Anterior cingulate cortex (tissue), 58 donors: ENCODE measurements around the gene VEGFD.
A peak's percentile ranks its signal among the peaks of the same experiment; 100 is the strongest.

ENCODE experiments used
- DNase-seq, 58 donors: peaks; one replicate each; lab custom pipeline; 2025; lab: John Stamatoyannopoulos, UW

VEGFD gene, protein sequence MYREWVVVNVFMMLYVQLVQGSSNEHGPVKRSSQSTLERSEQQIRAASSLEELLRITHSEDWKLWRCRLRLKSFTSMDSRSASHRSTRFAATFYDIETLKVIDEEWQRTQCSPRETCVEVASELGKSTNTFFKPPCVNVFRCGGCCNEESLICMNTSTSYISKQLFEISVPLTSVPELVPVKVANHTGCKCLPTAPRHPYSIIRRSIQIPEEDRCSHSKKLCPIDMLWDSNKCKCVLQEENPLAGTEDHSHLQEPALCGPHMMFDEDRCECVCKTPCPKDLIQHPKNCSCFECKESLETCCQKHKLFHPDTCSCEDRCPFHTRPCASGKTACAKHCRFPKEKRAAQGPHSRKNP

DNA sequence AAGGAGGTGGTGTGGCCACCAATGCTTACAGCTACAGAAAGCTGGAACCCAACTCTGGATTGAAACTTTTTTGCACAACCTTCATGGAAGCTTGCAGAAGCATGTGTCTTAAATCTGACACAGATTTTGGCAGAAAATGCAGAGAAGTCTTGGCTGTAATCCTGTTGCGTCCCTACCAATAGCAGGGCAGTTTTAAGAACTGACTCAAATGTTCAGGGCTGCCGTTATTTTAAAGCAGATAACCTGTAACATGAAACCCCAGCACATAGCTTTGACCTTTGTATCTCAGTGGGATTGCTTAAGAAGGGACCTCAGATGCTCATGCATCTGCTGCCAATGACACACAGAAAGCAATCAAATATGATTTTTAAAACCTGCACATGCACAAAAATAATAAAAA, at the start of gene VEGFD:
Gene VEGFD, minus strand, starts transcription at position 110 of the 400 bp plus-strand sequence. CDS start 467 bp downstream, outside the sequence.
- DNase-seq, result no peak

DNA sequence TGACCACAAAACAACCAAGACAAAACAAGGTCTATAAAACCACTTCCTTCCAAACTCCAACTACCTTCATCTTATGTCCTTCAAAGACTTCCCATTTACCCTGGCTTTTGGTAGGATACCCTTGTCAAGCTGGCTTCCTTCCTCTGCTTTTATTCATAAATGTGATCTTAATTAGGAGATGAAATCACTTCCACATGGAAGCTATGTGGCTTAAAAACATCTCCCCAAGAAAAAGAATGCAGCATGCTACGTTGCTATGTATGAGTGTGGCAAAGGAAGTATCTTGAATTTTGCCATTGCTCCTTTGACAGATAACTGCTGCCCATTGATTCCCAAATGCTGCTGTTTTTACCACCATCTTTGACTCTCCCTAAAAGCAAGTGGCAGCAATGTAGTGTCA, 46.4 kb upstream of the VEGFD start:
- no peak for DNase-seq

DNA sequence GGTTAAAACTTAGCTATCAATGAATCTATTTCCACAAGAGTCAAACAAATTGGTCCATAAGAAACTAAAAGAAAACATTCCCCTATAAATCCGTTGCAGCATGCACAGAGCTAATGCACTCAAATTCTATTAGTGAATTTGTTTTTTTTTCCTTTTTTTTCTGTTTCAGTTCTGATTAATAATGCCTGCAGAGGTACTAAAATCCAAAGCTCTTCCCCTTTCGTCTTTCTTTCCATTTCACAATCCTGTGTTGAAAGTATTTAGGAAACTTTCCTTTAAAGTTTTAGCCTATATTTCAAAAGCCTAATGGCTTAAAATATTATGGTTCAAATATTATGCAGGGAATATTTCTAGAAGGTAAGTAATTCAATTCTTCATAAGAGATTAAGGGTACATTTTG, 45.9 kb upstream of the VEGFD start:
- DNase-seq, result no peak

DNA sequence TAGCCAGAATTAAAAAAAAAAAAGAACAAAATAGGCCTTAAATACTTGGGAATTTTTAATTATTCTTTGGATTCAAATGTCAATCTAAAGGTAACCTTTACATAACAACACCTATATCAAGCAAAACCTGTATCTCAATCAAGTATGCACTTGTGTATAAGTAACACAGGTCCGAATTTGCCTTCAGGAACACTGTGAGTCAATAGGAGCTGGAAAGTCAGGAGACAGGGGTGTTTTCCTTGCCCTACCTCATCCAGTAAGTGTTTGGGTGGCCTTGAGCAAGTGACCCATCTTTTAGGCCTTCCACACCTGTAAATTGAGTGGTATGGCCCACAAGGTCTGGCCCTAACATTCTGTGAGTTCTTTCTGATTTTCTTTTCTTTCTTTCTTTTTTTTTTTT, 40.8 kb upstream of the VEGFD start:
- DNase-seq, result no peak

DNA sequence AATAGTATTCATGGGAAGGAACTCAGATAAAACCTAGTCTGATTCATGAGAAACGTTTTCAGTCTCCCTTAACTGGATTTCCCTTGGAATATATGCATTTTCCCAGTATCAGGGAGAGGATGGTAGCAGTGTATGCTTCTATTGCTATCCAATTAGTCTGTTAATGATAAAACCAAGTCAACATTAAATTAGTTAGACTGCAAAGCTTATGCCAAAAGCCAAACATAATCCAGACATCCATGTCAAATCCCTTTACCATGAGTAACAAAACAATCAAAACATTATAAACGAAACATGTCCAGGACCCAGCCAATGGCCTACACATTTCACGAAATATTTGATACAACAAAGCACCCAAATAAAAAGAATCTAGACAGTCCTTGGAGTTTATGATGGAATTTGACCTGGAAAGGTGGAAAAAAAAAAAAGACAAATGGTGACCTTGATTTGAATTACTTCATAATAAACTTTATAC, 34.5 kb upstream of the VEGFD start:
- DNase-seq, result no peak

DNA sequence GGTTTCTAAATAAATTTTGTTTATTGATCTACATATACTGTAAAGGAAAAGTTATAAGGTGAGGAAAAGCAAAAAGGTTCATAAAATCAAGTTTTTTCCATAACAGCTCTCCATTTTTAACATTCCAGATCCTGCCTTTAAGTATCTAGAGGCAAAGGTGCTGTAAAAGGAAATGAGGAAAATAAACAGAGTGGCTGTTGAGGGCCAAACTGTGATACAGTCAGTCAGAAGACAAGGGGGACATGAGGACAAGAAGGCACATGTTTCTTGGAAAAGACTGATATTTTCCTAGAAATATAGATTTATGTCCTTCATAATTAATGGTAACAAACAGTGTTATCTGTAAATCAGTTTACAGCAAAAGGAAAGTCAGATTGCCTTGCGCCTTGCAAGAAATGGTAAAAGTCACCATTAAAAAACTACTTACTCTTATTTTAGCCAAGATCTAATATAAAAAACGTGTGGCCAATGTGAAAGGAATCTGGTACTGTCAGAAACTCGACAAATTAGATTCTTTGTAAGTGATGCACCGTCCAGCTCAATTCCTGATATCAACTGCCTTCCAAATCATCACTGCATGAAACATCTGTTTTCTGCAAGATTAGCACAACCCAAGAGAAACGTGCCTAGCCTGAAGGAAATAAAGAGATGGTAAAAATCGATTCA, 34.0 kb upstream of the VEGFD start:
- no peak for DNase-seq

DNA sequence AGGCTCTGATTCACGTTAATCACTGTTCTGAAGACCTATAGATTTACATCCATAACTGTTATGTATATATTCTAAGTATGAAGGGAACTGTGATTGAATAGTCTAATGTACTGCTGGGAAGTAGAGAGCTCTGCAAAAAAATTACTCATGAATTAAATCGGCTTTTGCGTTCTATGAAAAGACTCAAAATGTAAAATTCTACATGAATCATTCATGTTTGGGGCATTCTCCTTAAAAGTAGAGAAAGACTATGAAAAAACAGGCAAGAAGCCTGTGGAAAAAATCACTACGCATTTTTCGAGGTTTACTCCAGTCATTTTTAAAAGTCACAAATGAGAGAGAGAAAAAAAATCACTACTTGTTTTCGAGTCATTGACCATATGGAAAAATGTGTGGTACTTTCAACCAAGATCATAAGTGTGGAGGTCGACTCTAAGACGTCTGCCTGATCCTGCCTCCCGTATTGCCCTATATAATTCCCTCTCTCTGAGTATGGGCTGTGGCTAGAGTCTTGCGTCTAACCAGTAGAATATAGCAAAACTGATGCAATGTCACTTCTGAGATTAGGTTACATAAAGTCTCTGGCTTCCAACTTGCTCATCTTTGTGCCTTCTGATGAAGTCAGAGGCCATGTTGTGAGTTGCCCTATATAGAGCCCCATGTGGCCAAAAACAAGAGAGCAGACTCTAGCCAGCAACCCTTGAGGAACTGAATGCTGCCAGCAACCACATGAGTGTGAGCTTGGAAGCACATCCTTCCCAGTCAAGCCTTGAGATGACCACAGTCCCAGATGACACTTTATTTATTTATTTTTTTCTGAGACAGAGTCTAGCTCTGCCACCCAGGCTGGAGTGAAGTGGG, 32.1 kb upstream of the VEGFD start:
- DNase-seq, result no peak

DNA sequence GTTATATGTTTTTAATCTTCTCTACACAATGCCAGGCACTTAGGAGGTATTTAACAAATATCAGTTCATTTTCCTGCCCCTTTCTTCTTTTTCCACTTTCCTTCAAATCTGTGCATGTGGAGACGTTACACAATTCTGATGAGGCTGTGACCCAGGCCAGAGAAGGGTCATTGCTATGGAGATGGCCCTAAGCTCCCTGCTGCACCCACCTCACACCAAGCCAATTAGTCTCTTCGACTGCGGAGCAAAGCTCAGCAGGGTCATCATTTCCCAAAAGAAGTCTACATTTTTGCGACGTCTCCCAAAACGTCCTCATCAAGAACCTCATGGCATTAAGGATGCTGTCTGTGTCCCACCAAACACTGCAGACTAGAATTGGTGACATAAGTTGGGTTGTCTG, 28.9 kb upstream of the VEGFD start:
- DNase-seq, result no peak

DNA sequence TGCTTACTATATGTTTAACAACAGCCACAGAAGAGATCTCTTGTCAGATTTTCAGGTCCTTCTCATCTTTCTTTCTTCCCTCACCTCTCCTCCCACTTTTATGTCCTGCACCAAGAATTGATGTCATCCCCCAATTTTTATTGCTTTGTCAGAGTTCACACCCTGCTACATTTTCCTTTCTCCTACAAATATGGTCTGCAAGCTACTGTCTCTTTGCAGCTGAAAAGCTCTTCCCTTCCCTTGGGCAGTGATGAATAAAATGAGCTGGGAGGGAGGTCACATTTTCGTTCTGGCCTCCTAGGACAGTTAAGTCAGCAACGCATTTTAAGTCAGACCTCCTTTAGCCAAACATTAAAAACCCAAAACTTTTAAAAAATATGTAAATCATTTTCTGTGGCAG, 26.7 kb upstream of the VEGFD start:
- no peak for DNase-seq

DNA sequence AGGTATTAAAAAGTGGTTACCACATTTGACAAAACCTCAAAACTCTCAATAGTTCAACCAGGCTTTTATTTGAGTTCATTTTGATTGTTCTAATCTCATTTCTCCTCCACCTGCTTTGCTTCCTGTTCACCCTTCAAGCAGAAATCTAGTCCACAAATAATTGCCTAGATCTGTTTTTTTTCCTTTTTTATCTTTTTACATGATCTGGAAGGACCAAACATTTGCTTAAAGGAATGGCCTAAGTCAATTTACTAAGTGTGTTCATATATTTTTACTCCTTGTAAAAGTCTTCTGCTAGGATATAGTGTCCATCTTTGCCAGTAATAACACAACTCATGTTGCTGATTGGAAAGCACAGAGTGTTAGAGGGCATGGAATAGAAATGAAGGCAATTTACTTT, 26.2 kb upstream of the VEGFD start:
- DNase-seq, result no peak

DNA sequence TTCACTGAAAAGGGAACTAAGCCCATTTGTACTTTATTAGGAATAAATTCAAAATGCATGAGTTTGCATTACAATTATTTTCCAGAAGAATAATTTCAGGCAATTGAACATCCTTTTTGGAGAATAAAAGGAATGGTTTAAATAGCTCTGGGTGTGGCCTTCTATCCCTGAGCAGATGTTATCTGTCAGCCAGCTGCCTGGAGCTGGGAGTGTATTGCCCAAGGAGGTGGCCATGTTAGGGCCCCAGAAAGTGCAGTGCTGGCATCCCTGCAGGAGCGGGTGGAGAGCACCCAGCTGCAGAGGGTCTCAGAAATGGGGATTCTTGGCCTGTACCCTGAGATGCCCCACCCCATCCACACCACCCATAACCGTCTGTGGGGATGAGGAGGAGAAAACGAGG, 21.6 kb upstream of the VEGFD start:
- DNase-seq, result no peak

DNA sequence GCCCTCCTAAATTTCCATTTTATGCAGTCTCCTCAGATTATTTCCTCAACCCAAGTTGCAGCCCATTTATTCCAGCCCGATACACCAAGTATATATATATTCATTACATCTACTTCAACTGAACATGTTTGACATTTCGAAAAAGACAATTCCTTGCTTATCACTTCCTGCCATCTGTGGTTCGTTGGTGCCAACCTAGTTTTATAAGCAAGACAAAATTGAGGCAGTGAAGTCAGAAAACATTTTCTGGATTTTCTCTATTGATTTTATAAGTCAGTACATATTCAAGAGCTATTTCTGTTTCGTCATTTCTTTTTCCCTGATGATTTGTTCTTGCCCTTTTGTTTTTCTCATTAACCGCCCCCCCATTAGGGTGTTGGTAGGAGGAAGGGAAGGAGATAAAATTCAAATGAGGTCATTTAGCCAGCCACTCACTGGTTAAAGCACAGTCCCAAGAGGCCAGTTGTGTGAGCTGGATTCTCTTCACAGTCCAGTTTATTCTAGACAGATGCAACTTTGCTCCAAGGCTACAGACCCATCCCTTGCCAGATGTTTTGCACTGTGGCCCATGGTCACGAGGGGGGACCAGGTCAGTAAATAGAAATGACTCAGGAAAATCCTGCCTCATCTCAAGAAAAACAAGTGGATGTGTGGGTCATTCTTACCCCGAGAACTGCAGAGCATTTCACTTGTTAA, 20.3 kb upstream of the VEGFD start:
- DNase-seq, result peak in 1 of 58 donors; percentile 0

DNA sequence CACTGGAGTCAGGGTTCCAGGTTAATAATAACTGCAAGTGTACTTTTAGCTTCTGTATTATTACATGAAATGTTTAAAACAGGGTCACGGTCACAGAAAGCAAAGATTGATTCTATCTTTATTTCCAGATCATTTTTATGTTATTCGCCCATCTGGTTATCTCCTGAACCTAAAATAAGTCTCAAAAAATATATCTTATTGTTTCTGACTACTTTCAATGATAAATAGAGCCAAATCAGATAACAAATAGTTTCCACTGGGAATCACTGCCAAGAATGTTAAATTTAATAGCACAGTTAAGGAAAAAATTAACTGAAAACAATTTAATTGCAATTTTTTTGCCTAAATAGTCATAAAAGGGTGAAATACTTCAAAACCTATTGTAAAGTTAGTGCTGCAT, 17.2 kb upstream of the VEGFD start:
- DNase-seq, result no peak

DNA sequence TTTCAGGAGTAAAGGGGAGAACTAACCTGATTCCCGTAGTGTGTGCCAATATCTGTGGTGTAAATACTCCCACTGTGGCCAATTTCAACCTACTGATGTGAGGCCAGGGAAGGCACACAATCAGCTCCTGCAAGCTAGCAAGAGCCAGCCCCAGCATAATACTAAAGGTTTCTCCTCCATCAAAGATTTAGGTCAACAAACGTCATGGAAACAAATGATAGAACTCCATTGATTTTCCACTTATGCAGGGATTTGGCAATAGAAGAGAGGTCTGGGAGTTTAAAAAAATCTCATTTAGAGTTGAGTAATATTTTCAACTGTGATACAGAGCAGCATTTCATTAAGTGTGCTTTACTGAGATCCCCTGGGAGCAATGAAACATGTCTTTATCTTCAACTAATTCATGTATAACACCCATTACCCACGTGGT, 15.8 kb upstream of the VEGFD start:
- no peak for DNase-seq

DNA sequence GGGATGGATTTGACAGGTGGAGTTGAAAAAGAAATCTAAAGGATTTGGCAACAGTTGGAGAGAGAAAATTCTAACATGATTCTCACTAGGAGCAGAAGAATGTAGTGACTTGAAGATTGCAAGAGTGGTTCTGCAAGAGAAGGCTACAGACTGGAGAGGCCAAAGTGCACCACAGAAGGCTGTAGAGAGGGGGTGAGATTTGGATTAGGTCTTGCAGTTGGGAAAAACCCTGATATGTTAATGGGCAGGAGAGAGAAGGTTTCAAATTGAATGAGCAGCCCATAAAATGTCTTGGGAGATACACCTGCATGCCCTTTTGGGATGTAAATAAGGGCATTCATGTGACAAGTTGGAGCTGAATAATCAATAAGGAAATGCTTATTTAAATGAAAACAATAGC, 14.7 kb upstream of the VEGFD start:
- DNase-seq, result no peak

DNA sequence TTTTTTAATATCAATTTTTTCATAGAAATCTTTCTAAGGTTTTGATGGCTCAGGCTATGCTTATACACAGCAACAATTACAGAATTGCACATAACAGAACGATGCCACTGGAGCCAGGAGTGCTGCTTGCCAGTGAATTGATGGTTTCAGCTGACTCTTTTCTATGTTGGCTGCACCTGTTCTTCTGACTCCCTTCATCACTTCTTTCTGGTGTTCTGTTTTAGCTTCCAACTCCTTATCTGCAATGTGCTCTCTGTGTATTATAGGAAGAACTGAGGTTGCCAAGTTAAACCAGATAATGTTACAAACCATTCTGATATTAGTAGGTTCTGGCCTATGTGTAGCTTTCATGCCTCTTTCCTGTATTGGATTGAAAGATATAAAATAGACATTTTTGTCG, 11.6 kb upstream of the VEGFD start:
- DNase-seq, result no peak

DNA sequence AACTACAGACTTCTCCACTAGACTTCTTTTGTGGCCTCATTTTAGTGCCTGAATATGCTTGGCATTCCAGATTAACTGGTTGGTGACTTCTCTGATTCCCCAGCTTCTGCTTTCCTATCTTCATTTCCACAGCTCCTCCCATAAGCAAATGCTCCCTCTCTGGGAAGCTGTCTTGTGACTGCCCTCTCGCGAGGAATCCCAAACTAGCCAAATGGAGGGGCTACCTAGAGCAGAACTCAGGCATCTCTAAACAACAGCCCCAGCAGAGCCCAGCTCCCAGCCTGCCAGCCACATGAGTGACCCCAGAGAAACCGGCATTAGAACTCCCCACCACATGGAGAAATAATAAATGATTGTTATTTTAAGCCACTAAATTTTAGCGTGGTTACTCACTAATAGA, 7.6 kb upstream of the VEGFD start:
- DNase-seq, result no peak

DNA sequence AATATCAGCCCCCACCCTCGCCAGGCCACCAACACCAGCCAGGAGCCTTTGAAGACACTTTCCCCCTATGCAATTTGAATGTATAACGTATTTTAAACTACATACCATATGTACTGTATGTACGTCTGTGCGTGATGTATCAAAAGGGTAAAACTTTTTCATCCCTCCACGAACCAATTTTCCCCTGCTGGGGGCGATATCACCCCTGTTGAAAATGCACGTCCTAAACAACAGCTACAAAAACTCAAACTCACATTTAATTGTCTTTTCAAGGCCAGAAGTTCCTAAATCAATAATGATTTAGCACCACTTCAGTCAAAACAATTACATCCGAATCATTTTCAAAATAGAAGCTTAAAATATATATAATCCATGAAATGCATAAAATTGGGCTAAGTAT, 1.4 kb downstream of the VEGFD start:
- DNase-seq, result no peak

DNA sequence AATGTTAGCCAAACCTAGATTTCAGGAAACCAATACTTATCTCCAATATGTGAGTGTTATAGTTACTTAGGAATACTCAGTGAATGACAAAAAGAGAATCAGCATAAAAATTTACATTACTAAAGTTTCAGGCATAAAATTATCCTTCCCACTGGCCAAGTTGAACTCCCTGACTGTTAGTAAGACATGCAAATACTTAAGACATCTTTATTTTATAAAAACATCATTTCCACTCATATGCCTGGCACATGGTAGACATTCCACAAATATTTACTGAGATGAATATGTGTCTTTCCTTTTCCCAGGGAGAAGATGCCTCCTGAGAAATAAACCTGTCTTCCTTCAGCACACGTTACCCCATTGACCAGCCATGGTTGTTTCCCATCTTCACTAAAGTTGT, 7.3 kb downstream of the VEGFD start:
- DNase-seq, result no peak

DNA sequence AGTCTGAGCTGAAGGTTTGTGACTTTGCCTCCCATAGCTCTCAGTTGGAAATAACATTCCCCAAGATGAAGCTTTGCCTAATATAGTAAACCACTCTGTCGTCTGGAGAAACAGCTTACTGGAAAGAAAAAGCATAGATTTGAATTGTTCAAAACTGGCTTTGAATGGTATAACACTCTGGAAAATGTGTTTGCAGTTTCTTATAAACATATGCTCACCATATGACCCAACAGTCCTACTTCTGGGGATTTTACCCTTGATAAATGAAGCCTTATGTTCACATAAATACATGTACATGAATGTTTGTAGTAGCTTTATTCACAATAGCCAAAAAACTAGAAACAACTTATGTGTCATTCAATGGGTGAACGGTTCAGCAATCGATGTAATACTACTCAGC, 10.2 kb downstream of the VEGFD start:
- DNase-seq, result no peak
